ENCODE data around the gene APBB3.

Gene APBB3

DNA sequence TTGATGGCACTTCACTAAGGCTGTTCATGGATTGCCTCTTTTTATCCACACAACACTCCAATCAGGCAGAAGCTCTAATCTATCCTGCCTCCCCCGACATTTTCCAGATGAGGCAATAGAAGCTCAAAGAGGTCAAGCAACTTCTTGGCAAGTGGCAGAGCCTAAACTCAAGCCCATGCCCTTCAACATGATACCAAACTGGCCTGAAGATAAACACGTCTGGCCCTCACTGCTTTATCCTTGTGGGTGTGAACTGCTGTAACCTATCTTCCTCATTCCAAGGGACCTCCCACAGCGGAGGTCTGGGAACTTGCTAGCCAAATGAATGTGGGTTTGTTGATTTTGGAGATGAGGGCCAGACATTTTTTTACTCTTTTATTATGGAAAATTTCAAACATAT is 9.8 kb upstream of the APBB3 start:
- DNase-seq, result no peak

DNA sequence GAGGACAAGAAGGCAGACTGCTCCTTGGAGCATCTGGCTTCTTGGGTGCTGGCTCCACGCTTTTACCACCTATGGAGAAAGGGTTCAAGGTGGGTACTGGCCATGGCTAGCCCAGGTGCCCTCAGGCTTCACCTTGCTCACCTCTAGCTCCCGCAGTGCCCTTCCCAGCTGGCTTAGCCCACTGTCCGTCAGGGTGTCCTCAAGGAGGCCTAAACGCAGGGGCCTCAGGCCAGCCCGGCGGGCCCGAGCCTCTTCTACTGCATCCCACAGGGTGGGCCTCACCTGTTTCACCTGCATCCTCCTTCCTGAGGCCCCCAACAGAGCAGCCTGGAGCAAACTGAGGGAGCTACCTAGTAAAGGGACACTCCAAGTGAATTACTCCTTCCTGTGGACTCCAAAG is 9.3 kb upstream of the APBB3 start:
- DNase-seq, result no peak

DNA sequence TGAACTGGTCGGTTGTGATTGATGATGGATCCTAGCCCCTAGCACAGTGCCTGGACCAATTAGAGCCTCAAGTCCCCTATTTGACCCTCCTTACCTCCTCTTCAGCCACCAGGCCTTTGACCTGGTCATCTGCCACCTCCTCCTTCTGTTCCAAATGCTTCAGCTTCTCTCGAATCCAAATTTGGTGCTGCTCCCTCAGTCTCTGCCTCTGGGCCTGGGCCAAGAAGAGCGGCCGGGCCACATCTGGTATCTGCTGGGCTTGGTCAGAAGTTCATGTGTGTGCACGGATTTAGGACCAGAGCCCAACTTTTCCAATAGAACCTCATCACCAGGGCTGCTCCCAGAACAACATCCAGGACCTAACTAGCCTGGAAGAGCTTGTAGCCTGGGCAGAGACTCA is 6.7 kb upstream of the APBB3 start:
- no peak for DNase-seq

DNA sequence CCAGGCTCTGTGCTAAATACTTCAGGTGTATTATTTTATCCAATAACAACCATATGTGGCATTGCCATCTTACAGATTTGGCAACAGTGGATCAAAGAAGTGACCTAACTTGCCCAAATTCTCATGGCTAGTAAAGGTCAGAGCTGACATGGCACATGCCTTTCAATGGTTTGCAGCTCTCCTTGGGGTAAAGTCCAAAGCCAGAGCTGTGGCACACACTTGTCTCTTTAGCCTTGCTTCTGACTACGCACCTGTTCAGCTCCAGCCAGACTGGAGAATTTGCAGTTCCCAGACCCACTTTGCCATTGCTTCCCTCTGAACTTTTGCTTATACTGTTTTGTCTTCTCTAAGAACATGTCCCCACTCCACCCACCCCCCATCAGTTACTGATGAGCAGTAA is 6.1 kb upstream of the APBB3 start:
- no peak for DNase-seq

DNA sequence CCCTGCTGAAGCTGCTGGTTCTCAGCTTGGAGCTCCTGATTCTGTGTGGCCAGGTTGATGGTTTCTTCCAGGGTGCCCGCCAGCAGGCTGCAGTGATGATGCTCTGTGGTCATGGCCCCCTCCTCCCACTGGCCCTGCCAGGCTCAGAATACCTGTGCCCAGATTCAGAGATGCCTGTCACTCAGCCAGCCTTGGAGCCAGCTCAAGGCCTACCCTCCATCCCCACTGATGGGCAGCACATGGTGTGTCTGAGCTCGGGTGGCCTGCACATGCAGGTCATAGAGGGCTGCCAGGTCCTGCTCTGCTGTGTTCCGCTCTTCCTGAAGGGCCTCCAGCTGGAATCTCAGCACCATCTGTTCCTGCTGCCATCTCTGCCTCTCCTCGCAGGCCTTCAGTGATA is 5.7 kb upstream of the APBB3 start:
- no peak for DNase-seq

DNA sequence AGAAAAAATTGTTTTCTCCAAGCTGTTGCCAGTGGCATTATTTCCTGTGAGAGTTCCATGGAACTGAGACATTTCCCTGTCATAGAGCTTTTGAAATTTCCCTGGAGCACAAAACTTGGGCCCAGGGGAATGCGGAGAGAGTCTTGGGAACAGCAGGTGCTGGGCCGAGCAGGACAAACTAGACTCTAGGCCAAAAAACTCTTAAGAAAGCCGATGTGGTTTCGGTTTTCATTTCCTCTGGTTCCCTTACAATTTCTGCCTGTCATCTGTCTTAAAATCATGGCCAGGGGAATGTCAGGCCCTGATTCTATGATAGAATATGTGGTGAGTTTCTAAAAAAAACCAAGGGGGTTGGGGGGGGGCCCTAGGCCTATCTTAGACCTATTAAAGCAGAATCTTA is 4.8 kb upstream of the APBB3 start:
- DNase-seq, result no peak

DNA sequence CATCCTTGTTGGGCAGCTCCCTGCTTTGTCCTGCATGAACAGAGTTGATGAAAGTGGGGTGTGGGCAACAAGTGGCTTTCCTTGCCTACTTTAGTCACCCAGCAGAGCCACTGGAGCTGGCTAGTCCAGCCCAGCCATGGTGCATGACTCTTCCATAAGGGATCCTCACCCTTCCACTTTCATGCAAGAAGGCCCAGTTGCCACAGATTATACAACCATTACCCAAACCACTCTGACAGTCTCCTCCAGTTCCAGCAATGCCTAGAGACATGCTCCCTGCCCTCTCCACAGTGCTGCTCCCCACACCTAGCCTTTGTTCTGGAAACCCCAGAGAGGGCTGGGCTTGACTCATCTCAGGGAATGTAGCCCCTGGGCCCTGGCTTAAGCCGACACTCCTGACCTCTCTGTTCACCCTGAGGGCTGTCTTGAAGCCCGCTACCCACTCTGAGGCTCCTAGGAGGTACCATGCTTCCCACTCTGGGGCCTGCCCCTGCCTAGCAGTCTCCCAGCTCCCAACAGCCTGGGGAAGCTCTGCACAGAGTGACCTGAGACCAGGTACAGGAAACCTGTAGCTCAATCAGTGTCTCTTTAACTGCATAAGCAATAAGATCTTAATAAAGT is 4.2 kb upstream of the APBB3 start:
- no peak for DNase-seq

DNA sequence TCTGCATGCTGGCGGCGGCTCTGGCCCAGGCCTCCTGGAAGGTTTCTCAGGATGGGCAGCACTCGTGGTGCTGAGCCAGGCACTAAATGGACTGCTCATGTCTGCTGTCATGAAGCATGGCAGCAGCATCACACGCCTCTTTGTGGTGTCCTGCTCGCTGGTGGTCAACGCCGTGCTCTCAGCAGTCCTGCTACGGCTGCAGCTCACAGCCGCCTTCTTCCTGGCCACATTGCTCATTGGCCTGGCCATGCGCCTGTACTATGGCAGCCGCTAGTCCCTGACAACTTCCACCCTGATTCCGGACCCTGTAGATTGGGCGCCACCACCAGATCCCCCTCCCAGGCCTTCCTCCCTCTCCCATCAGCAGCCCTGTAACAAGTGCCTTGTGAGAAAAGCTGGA is 3.5 kb upstream of the APBB3 start:
- DNase-seq, result no peak

DNA sequence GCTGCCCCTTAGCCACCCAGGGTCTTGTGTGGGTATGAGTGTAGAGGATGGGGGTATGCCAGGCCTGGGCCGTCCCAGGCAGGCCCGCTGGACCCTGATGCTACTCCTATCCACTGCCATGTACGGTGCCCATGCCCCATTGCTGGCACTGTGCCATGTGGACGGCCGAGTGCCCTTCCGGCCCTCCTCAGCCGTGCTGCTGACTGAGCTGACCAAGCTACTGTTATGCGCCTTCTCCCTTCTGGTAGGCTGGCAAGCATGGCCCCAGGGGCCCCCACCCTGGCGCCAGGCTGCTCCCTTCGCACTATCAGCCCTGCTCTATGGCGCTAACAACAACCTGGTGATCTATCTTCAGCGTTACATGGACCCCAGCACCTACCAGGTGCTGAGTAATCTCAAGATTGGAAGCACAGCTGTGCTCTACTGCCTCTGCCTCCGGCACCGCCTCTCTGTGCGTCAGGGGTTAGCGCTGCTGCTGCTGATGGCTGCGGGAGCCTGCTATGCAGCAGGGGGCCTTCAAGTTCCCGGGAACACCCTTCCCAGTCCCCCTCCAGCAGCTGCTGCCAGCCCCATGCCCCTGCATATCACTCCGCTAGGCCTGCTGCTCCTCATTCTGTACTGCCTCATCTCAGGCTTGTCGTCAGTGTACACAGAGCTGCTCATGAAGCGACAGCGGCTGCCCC is 2.9 kb upstream of the APBB3 start:
- DNase-seq, result no peak

DNA sequence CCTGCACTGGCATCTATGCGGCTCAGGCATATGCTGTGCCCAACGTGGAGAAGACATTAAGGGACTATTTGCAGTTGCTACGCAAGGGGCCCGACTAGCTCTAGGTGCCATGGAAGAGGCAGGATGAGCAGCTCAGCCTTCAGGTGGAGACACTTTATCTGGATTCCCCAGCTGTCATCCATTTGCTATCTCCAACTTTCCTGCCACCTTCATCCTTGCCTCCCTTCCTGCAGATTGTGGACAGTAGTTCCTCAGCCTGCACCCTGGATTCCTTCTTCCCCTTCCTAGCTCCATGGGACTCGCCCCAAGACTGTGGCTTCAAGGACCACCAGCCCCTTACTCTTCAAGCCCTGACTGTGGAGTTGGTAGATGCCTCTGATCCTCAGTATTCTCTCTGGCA is 2.3 kb upstream of the APBB3 start:
- no peak for DNase-seq

DNA sequence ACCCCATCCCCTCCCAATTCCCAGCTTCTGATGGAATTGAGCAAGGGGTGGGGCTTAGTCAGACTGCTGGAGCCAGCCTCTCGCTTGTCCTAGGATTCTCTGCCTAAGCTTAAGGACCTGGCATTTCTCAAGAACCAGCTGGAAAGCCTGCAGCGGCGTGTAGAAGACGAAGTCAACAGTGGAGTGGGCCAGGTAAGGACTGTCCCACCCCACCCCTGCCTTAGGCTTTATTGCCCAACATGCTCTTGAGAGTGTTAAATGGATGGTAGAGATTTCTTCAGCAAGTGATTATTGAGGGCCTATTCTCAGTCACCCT is 1.3 kb upstream of the APBB3 start:
- no peak for DNase-seq

DNA sequence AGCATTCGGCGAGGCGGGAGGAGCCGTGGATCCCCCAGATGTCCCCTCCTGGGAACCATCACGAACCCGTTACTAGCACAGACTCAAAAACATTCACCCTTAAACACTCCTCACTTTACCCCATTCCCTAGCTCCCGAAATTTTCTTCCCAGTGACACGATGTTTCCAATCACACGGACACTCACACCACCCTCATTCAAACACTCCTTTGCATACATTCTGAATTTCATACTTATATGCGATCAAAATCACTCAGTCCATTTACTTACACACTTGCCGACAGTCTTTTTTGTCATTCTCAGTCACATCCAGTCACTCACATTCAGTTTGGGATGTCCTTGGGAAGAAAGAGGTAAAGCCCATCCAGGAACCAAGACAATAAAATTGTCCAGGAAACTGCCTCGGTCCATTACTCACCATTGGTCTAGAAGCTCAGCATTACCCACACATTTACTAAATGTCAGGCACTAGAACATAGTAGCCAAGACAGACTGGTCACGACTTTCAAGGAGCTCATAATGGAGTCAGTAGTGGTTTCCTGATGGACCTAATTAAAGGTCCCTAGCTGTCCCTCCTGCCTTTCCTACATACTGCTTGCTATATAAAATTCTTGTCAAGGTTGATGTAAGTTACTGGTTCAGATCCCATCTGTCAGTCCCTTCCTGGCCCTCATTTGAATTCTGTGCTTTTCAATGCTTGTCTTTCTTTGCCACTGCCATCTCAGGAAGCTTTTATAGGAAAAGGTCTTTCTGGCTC is 804 bp upstream of the APBB3 start:
- no peak for DNase-seq

DNA sequence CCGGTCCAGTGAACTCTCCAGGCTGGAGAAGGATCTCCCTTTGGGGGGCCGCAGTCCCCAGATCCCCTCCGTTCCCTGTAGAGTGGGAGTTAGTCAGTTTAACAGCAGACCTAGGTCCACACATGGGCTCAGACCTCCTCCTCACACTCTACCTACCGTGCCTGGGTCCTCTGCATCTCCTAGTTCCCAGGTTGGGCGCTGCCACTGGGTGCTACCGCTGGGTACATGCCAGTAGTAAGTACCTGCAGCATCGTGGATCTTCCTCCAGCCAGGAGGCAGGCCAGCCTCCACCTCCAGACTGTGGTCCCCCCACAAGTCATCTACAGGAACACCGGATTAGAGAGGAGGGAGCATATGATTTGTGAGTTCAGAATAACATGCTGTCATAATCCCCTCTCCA is 802 bp downstream of the APBB3 start:
- no peak for DNase-seq

DNA sequence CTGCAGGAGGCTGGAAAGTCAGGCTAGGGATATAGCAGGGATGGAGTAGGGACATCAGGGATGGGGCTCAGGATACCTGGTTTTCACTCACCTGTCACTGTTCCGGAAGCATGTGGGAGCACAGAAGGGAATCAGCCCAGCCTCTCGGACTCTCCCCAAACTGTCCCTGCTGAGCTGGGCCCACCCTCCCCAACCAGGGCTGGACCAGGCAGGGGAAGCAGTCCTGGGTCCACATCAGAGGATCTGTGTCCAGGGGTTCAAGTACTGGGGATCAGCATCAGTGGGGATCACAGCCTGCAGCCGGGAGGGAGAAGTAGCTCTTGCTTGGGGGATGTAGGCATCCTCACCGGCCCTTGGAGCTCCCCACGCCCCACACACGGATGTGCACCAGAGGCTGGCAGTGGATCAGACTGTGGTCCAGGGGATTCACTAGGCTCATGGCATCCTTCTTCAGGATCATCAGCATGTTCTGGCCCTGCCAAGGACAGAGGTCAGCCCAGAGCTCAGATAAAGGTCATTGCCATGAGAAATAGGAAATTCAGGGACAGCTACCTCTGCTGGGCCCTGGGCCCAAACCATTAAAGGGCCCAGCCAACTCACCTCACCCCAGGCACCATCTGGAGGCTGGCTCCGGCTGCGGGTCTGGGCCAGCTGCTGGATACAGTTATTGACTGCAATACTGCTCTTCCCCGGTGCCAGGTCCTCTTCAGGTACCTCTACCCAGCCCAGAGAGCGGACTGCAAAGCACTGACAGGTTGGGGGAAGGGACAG is 2.5 kb downstream of the APBB3 start:
- DNase-seq, result no peak

DNA sequence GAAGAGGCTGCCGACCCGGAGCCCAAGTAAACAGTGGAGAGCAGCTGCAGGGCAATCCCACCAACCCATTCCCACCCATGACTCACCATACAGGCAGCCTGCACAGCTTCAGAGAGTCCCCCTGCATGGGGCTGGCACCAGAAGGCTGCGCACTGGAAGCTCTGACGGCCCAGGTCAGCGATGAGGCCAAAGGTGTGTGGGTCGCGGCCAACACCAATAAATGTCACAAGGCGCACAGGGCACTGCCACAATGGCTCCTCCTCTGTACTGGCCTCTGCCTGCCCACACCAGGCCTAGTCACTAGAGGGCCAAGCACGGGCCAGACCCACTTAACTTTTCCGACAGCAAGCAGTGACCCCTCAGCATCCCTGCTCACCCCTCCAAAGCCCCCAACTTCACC is 4.2 kb downstream of the APBB3 start:
- no peak for DNase-seq

DNA sequence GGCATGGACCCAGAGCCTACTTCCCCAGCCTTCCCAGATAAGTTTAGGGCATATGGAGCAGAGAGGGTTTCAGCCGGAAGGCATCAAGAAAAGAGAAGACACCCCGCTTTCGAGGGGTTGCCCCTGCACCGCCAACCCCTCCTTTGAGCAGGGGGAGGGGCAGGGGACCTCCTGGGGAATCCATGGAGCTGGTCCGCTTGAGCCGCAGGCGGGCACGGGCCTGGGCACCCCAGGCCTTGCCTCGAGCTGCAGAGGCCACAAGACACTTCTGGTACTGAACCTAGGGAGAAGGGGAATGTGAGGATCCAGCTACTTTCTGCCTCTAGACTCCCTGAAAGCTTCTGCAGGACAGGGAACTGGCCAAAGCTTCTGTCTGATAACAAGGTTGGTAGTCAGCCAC is 5.9 kb downstream of the APBB3 start:
- no peak for DNase-seq

DNA sequence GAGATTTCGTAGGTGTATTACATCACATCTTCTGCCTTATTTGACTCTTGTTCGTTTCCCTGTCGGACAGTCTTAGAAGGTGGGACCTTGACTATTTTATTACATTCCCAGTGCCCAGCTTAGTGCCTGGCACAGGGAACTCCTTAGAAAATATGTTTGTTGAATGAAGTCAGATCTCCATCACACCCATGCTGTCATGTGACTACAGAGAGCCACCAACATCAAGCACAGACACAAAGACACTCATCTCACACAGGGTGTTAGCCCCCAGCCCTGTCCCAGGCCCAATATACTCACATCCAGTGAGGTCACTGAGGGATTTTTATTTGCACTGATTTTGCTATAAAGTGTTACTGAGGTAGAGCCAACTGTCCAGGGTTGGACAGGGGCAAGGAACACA is 6.4 kb downstream of the APBB3 start:
- no peak for DNase-seq

DNA sequence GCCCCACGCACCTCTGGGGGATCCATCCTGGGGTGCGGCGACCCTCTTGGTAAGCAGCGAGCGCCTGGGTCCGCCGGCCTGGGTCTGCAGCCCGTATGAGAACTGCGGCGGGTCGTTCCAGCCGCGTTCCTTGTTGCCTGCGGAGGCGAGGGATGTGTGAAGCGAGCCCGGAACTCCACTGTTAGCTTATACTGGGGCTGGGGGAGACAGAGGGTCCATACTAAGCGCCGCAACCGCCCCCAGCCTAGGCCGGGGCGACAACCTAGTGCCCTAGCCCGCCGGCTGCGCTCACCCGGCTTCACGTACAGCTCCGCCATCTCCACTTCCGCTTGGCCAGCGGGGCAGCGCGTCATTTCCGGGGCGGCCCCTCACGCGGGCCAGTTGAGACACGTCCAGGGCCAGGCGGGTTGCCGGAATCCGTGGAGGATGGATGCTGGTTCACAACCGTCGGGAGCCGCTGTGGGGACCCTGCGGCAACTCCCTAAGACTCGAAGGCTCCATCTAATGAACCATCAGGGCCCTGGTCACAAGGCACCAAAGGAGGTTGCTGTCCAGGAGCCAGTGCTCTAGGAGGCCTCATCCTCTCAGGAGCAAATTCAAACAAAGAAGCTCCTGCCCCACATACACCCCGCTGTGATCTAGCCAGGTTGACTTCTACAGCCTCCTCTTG is 7.1 kb downstream of the APBB3 start, which contains the start of gene SRA1:
SRA1 (minus strand) TSS at position 338 of the 670 bp plus-strand sequence; CDS start at position 317, 21 bp downstream.
- DNase-seq, result peak; percentile 79

DNA sequence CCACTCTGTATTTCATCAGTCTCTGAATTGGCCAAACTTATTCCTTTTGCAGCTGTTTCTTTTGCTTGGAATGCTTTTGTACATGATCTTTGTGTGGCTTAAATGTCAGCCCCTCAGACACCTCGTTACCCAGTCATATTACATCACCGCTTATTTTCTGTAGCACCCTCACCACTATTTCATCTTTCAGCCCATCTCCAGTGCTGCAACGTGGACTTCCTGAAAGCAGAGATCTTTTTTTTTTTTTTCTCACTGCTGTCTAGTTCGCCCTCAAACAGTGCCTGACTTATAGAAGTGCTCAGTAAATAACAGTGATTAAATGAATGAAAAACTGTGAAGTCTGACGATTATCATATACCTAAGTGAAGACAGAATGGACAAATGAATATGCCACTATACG is 8.0 kb downstream of the APBB3 start:
- DNase-seq, result peak; percentile 3

DNA sequence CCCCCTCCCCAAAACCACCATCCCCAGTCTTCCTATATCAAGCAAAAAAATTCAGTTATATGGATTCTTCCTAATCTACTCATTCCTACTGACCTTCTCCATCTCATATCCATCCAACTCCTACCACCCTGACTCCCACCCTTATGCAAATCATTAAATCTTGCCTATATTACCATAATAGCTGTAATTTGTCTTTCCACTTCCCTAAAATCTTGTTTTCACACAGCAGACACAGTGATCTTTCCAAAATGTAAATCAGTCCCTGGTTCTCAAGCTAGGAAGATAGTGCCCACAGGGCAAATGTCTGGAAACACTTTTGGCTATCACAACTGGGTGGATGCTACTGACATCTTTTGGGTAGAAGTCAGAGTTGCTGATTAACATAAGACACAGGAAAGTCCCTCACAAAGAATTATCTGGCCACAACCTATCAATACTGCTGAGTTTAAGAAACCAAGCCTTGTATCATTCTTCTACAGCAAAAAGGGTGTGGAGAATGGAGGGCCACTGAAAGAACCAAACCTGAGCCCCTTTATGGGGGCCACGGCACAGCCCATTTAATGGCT is 8.6 kb downstream of the APBB3 start:
- DNase-seq, result no peak

DNA sequence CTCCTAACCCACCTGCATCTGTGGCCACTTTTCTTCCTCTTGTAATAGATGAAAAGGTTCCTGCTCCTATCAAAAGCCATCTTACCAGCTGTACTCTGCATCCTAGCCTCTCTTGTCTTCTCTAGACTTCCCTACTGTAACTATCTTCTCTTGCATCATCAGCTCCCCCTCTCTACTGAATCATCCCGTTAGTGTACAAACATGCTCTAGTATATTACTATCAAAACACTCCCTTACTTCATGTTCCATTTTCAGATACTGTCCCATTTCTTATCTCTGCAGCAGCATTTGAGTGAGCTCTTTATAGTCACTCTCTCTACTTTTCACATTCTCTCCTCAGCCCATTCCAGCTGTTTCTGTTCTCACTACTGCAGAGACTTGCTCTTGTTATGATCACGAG is 9.9 kb downstream of the APBB3 start:
- no peak for DNase-seq

DNA sequence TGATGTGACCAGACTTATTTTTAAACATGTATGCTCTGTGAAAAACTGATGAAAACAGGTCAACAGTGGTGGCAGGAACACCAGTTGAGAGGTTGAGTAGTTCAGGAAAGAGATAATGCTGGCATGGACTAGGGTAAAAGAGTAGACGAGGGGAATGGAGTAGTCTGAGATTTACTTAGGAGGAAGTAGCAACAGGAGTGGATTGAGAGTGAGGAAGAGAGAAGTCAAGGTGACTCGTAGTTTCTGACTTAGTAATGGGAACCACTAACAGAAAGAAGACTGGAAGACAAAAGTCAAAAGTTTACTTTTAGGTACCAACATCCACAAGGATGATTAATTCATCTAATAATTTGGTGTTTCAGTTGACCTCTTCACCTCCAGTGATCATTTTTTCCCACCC is 10.7 kb downstream of the APBB3 start:
- no peak for DNase-seq

DNA sequence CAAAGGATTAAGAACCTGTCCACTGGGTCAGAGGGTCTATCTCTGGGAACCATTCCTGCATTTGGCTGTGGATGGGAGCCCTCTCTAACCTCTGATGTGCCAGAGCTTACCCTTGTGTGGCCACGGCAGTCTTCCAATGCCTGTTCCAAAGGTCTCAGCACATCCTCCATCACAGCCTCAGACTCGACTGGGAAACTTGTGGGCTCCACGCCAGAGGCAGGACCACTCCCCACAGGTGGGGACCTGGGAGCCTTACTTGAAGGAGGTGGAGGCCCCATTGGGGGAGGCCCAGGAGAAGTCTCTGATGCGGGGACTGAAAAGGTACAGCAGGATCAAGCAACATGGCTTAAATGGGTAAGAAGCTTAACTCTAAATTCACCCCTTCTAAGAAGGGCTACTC is 12.5 kb downstream of the APBB3 start:
- DNase-seq, result no peak
